ENCODE results near the gene EEIG1. TPM values are rescaled to one million over a fixed set of nuclear protein-coding genes. Genes with fewer than 3 reads are reported as not detected.

Gene EEIG1
- polyA plus RNA-seq, 3 donors: 23.3 to 33.9 (median 26.6) TPM

DNA sequence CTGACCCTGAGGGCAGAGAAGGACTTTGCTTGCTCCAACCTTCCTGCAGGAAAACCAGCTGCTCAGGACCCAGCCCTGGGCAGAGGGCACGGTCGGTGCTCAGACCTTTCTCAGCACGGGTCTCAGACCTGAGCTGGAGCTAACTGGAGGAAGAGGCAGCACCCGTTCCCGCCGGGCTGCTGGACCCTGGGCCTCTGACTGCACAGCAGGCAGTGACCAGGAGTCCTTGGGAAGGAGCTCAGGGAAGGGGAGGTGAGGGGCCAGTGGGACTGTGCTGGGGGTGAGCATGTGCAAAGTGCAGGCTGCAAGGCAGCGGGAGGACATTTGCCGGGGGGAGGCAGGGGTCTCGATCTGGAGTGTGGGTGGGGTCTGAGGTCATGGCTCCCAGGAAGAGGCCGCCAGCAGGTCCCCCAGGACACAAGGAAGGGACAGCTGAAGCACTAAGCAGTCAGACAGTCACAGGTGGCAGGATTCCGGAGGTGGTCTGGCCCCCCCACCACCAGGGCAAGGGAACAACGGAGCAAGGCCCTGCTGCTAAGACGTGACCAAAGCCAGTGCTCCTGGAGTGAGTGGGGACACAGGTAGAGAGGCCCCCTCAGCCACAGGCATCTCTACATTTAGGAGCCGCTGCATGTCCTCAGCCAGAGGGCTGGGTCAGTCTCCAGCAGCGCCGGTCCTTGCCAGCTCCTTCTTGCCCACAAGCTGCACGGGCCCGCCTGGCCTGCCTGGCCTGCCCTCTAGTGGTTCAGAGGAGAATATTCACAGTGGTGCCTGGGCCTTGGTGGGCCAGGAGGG is 38.4 kb downstream of the EEIG1 start:
- no peak for DNase-seq (ENCODE audit: low read depth in 3 of 3, low spot score in 2 of 3)

- no peak for DNase-seq (ENCODE audit: low read depth in 3 of 3, low spot score in 2 of 3)
These were observed 38.9 kb downstream of the EEIG1 start for GRCh38 chr9:127941961-127942215.

DNA sequence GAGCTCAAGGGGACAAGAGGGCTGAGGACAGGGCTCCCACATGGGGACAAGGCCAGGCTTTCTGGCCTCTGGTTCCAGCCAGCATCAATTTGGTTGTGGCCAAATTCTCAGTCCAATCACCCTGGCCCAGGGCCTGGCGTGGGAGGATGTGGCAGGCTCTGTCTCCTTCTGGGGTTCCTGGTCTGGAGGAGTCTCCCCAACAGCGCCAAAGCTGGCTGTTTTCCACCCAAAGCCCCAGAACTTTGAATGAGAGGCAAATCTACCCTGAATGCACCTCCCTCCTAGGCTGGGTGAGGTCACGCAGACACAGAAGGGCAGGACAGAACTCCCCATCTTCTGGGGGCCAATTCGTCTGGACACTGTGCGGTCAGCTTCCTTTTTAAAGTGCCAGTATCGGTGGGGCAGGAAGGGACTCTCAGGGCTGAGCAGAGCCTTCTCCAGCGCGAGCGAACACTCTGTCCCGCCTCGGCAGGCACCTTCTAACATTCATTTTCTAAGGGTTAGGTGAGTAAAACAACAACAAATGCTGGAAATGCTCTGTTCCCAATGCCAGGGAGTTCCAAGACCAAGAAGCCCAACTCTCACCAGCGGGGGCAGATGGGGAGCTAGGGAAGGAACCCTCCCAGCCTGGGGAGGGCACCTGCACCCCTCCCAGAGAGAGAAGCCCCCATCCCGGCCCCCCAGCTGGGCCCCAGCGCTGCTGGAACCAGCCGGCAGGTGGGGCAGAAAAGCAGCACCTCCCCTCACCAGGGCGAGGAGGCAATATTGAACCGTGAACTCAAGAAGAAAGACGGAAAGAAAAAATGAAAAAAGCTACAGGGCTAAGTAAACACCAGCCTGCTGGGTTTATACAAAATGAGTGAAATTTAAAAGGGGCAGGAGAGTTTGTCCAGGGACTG is 39.5 kb downstream of the EEIG1 start:
- no peak for DNase-seq (ENCODE audit: low read depth in 3 of 3, low spot score in 2 of 3)

- DNase-seq (ENCODE audit: low read depth in 3 of 3, low spot score in 2 of 3): no peak
These were observed 40.2 kb downstream of the EEIG1 start for GRCh38 chr9:127940593-127940992.

GRCh38 chr9:127938298-127938690 is 42.5 kb downstream of the EEIG1 start:
- DNase-seq (ENCODE audit: low read depth in 3 of 3, low spot score in 2 of 3): no peak

- DNase-seq (ENCODE audit: low read depth in 3 of 3, low spot score in 2 of 3): peak in 2 of 3 donors; percentile 69 to 80
These were observed 43.1 kb downstream of the EEIG1 start, which contains the start of gene DPM2 for GRCh38 chr9:127937388-127938297. TSS of gene DPM2 (minus strand) at chr9:127937854. CDS start at chr9:127937820, 34 bp downstream.

GRCh38 chr9:127937056-127937387 is 43.8 kb downstream of the EEIG1 start:
- no peak for DNase-seq (ENCODE audit: low read depth in 3 of 3, low spot score in 2 of 3)

GRCh38 chr9:127936347-127936852 is 44.4 kb downstream of the EEIG1 start:
- DNase-seq (ENCODE audit: low read depth in 3 of 3, low spot score in 2 of 3): no peak

GRCh38 chr9:127935765-127936221 is 45.0 kb downstream of the EEIG1 start:
- DNase-seq (ENCODE audit: low read depth in 3 of 3, low spot score in 2 of 3): no peak

GRCh38 chr9:127934986-127935385 is 45.8 kb downstream of the EEIG1 start:
- no peak for DNase-seq (ENCODE audit: low read depth in 3 of 3, low spot score in 2 of 3)

DNA sequence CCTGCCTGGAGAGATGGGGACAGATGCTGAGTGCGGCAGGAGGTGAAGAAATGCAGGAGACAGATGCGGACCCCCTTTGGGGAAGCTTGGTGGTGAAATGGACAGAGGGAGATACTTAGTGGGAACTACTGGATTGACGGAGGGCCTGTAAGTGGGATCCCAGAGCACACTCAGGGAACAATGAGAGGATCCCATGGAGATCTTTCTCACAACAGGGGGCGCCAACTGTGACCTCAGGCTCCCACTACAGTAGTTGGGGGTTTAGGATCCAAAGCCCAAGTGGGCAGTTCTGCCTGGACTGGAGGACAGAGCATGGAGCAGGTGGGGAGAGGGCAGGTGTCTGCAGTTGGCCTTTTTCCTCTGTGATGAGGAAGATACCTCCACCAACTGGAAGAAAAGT is 46.5 kb downstream of the EEIG1 start:
- DNase-seq (ENCODE audit: low read depth in 3 of 3, low spot score in 2 of 3): no peak

DNA sequence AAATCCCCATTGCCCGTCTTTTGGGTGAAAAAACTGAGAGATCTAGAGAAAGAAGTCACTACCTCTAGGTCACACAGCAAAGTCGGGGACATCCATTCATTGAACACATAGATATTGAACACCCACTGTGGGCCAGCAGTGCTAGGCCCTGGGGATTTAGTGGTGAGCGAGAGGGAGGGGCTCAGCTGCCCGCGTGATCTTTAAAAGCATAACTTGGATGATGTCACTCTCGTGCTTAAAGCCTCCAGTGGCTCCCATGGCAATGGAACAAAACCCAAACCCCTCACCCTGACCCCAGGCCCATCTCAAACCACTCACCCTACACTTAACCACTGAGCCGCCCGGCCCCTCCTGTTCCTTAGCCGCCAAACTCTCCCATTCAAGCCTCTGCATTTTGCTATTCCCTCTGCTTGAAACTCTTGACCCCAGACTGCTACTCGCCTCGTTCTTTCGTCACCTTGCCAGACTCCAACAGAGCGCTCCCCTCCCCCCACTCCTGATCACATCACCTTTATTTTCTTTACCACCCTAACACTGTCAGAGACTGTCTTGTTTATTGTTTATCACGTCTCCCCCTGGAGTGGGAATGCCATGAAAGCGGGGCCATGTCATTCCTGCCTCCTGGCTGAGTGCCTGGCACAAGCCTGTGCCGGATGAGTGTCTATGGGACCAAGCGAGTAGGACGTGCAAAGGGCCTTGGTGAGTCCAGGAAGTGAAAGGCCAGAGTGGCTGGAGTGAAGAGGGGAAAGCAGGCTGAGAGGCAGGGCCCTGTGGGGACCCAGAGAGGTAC is 49.5 kb downstream of the EEIG1 start:
- no peak for DNase-seq (ENCODE audit: low read depth in 3 of 3, low spot score in 2 of 3)

Other genes starting within 250 kb of the EEIG1 start
- 10 to 100 TPM; 12.3 to 15.6 (median 13.4) TPM for gene TOR2A, start 245.7 kb downstream of the EEIG1 start, polyA plus RNA-seq (ENCODE audit: insufficient read length in 3 of 3)
- gene SH2D3C, start 202.3 kb downstream of the EEIG1 start, polyA plus RNA-seq (ENCODE audit: insufficient read length in 3 of 3): 10 to 100 TPM; 12.1 to 15.1 (median 12.6) TPM
- gene CDK9, start 195.0 kb downstream of the EEIG1 start, polyA plus RNA-seq (ENCODE audit: insufficient read length in 3 of 3): 10 to 100 TPM; 69.3 to 69.7 (median 69.3) TPM
- gene FPGS, start 178.1 kb downstream of the EEIG1 start, polyA plus RNA-seq (ENCODE audit: insufficient read length in 3 of 3): 10 to 100 TPM; 35.6 to 42.0 (median 39.4) TPM
- gene ENG, start 126.3 kb downstream of the EEIG1 start, polyA plus RNA-seq (ENCODE audit: insufficient read length in 3 of 3): 10 to 100 TPM; 72.5 to 78.1 (median 74.0) TPM
- gene AK1, start 103.3 kb downstream of the EEIG1 start, polyA plus RNA-seq (ENCODE audit: insufficient read length in 3 of 3): 10 to 100 TPM; 33.9 to 40.0 (median 36.4) TPM
- 10 to 100 TPM; 39.7 to 47.3 (median 43.1) TPM for gene ST6GALNAC6, start 81.4 kb downstream of the EEIG1 start, polyA plus RNA-seq (ENCODE audit: insufficient read length in 3 of 3)
- gene ST6GALNAC4, start 63.9 kb downstream of the EEIG1 start, polyA plus RNA-seq (ENCODE audit: insufficient read length in 3 of 3): 10 to 100 TPM; 10.6 to 11.8 (median 11.6) TPM
- gene PIP5KL1, start 50.2 kb downstream of the EEIG1 start, polyA plus RNA-seq (ENCODE audit: insufficient read length in 3 of 3): 1 to 10 TPM; 1.1 to 1.6 (median 1.1) TPM
- gene DPM2, start 43.1 kb downstream of the EEIG1 start, polyA plus RNA-seq (ENCODE audit: insufficient read length in 3 of 3): 10 to 100 TPM; 33.3 to 37.4 (median 36.5) TPM
- gene NAIF1, start 86.3 kb upstream of the EEIG1 start, polyA plus RNA-seq (ENCODE audit: insufficient read length in 3 of 3): 10 to 100 TPM in 1 of 3 donors, 1 to 10 TPM in 2; 9.5 to 11.0 (median 9.6) TPM
- gene SLC25A25, start 87.2 kb upstream of the EEIG1 start, polyA plus RNA-seq (ENCODE audit: insufficient read length in 3 of 3): 10 to 100 TPM; 12.8 to 14.0 (median 13.4) TPM
- 10 to 100 TPM; 35.2 to 43.5 (median 39.2) TPM for gene PTGES2, start 146.7 kb upstream of the EEIG1 start, polyA plus RNA-seq (ENCODE audit: insufficient read length in 3 of 3)
- under 1 TPM; 0.29 to 0.86 (median 0.79) TPM for gene LCN2, start 168.5 kb upstream of the EEIG1 start, polyA plus RNA-seq (ENCODE audit: insufficient read length in 3 of 3)
- gene BBLN, start 179.3 kb upstream of the EEIG1 start, polyA plus RNA-seq (ENCODE audit: insufficient read length in 3 of 3): 10 to 100 TPM; 27.6 to 36.7 (median 30.9) TPM
- gene CIZ1, start 210.6 kb upstream of the EEIG1 start, polyA plus RNA-seq (ENCODE audit: insufficient read length in 3 of 3): 100 to 1,000 TPM; 105 to 106 (median 106) TPM
- gene DNM1, start 222.4 kb upstream of the EEIG1 start, polyA plus RNA-seq (ENCODE audit: insufficient read length in 3 of 3): 10 to 100 TPM; 72.8 to 78.4 (median 74.6) TPM

Measured in right renal cortex interstitium (tissue), 3 donors.